ENCODE results near the gene PGAM5.

- no peak for TF ChIP-seq EP300 (IDR thresholded peaks at IDR 0.05)
- no peak for TF ChIP-seq POLR2AphosphoS5 (IDR thresholded peaks at IDR 0.05)
- TF ChIP-seq POLR2A (IDR thresholded peaks at IDR 0.05) = no peak
Observed at GRCh38 chr12:132690112-132690511, 20.5 kb upstream of the PGAM5 start.
